GM18508 (cell line): ENCODE measurements around the gene CNNM3.
"Not testable (repeated sequence)": the region's sequence is repeated elsewhere in the genome, so short reads cannot be mapped to it uniquely, and the experiment has no call there.

Experiments
- ATAC-seq: cut with Tn5 transposase; IDR thresholded peaks from one replicate; pipeline ENCODE4 v1.9.1; 2021; ENCODE audit warnings: moderate number of reproducible peaks; ENCODE audit not compliant: insufficient read depth, unreplicated experiment

CNNM3 gene

GRCh38 chr2:96860065-96861029 lies 44.3 kb downstream of the CNNM3 start:
- ATAC-seq = no peak

DNA sequence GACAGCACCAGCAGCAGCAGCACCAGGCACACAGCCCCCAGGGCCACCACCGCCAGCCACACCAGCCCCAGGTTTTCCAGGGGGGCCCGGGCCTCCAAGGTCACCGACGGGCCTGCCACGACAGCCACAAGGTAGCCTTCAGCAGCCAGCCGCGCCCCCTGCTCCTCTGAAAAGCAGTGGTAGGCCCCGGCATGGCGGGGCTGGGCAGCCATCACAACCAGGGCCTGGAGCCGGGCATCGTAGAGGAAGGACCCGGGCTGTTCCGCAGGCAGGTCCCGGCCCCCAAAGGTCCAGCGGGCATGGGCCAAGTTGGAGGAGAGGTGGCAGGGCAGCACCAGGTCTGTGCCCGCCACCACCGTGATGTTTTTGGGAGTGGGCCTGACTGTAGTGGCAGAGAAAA lies 45.0 kb downstream of the CNNM3 start:
- ATAC-seq = no peak

GRCh38 chr2:96863056-96863455 lies 47.0 kb downstream of the CNNM3 start:
- not testable (repeated sequence) for ATAC-seq

- no peak for ATAC-seq
These were observed 47.7 kb downstream of the CNNM3 start for GRCh38 chr2:96863575-96864342.

DNA sequence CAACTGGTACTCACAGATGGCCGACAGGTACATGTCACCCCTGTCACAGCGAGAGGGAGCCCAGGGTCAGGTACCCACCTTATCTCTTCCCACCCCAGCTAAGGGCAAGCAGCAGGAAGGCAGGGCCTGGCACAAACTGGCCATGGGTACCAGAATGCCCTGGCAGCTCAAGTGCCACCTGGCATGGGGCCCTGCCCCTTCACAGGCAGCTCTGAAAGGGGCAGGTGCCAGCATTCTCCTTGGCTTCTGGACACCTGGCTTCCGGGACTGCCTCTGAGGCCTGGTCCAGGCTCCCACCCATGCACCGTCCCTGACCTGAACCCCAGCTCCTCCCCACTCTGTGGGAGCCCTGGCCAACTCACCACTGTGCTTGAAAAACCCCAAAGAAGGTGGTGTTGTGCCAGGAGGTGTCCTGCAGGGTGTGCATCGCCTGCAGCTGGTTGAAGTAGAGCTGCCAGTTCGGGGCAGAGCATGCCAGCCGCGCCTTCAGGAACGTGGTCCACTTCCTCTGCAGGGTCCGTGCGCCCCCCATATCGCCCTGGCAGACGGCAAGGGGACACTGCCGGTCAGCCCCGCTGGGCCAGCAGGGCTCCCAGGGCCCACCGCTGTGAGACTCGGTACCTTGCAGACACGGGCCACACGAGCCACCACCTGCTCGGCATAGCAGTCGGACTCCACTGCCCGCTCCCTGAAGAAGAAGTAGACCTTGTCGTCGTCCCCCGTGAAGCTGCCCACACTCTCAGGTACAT lies 48.4 kb downstream of the CNNM3 start:
- no peak for ATAC-seq

DNA sequence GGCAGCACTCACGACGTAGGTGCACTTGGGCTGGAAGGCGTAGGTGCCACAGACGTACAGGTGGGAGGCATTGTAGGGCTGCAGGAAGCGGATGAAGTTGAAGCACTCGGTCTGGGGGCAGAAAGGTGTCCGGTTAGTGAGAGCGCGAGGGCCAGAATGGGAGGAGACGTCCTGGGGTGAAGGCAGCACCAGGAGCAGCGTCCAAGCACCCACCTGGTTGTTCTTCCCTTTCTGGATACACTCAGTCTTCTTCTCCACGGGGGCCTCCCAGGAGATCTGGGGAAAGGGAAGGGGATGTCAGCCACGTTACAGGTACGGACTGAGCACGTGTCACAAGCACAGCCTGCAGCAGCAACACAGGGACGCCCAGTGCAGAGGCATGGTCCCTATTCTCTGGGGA lies 49.6 kb downstream of the CNNM3 start:
- no peak for ATAC-seq

DNA sequence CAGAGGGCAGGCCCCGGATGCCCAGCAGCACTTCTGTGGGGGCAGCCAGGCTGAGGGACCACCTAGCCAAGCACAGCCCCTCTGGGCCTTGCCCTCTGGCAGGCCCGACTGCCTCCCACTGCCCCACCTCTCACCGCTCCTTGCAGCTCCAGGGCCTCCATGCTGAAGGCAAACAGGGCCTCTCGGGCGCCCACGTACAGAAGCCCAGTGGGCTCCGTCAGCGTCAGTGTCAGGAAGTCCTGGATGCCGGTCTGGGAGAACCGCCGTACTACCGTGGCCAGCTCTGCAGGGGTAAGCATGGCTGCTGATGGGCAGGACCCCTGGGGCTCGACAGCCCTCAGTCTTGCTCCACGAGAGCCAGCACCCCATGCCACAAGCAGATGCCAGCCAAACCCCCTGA lies 50.1 kb downstream of the CNNM3 start:
- no peak for ATAC-seq

GRCh38 chr2:96866586-96866985 lies 50.5 kb downstream of the CNNM3 start:
- ATAC-seq = no peak

- no peak for ATAC-seq
These were observed 51.1 kb downstream of the CNNM3 start for GRCh38 chr2:96866986-96867755.

DNA sequence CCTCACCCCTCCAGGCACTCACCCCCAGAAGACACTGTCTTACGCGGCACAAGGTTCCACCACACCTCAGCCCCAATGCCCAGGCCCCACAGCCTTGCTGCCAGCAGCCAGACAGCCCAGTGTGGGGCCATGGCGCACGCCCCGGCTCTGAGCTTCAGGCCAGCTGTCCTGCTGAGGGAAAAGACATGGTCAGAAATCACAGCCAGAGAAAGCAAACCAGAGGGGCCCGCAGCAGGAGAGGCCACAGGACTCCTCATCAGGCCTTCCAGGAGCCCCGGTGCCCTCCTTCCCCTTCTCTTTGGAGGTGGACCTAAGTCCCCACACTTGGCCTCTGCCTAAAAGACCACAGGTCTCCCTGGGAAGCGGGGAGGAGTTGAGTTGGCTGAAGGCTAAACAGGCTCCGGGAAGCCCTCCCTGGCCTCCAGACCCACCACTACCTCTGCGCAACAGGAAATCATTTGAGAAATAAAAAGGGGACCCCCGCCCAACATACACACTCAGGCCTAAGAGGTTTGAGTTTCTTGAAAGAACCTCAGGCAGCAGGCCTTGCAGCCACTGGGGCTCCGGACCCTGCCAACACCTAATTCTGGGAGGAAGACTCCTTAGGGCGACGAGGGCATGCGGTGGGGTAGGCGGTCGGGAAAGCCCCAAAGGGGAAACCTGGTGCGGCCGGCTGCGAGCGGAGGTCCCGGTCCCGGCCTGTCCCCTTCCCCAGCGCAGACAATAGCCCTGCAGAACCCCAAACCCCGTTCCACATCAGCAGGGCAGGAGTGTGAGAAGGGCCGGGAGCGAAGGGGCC lies 51.9 kb downstream of the CNNM3 start:
- no peak for ATAC-seq

DNA sequence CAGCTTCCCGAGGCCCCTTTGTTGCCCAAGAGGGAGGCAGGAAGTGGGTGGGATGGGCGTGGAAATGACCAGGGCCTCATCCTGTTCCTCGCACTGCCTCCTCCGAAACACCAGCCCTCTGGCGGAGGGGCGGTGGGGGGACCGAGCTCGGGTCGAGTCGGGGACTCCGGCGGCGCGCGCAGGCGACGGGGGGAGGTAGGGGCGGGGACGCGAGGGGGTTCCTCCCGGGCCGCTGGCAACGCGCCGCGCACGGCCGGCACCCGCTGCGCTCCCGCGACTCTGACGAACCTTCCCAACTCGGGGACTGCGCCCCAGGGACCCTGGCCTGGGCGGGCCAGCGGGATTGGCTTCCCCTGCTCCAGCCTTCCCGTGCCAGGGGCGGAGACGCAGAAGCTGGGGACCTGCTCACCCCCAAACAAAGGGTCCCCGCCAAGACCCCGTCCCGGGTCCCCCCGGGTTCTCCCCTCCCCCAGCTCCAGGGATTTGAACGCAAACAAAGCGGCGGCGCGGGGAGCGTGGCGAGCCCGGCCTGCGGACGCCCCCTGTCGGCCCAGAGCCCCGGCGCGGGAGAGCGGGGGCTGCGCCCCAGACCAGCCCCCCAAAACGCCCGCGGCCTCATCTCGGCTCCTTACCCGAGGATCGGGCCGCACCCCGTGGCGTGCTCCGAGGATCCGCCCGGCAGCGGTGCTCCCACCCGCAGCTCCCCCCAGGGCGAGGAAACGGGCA lies 52.6 kb downstream of the CNNM3 start:
- ATAC-seq = no peak

DNA sequence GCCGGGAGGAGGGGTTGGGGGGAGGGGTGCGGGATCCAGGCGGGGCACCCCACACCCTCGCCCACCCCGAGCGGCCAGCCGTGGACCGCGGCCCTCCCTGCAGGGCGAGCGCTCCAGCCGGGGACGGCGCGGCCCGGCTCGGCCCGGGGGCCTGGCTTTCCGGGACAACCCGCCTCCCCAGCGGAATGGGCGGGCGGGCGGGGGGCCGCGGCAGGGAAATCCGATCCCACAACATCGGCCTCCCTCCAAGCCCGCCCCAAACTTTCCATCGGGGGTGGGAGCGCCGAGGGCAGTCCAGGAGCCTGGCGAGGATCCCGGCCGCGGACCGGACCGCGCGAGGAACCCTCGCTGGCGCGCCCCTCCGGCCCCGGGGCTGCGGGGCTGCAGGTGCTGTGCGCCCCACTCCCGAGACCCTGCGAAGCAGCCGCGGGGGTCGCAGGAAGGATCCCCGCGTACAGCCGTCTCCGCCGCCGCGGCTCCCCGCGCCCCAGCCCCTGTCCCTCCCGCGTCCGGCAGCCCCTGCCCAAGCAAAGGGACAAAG lies 53.3 kb downstream of the CNNM3 start:
- ATAC-seq = no peak

- no peak for ATAC-seq
These were observed 54.0 kb downstream of the CNNM3 start, which contains the start of gene SEMA4C for GRCh38 chr2:96869822-96870625. SEMA4C (minus strand) TSS chr2:96870080; CDS start chr2:96867886, 2,194 bp downstream.

DNA sequence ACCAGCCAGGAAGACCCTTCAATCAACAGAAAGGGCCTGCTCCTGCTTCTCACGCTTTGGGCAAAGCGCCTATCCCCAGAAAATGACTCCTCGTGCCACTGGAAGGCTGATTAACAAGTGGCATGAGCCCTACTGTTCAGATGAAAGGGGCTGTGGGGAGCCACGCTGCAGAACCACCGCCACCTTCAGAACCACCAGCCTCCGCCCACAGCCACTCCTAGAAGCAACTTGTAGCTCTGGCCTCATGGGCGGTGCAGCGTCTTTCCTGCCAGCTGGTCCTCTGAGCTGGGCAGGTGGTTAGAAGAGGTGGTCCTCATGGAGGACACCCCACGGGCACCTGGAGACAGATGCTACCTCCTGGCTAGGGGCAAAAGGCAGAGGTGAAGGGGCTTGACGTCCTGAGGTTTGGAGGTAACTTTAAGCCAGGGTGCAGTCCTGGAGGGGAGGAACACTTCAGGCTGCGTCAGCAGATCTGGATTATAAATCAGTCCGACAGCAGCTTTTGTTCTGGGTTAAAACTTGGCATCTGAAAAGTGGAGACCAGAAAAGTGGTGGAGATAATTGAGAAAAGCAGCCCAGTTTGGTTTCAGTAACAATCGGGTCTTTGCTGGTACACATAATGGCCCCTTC lies 54.7 kb downstream of the CNNM3 start:
- no peak for ATAC-seq

GRCh38 chr2:96872591-96873349 lies 56.7 kb downstream of the CNNM3 start:
- no peak for ATAC-seq

DNA sequence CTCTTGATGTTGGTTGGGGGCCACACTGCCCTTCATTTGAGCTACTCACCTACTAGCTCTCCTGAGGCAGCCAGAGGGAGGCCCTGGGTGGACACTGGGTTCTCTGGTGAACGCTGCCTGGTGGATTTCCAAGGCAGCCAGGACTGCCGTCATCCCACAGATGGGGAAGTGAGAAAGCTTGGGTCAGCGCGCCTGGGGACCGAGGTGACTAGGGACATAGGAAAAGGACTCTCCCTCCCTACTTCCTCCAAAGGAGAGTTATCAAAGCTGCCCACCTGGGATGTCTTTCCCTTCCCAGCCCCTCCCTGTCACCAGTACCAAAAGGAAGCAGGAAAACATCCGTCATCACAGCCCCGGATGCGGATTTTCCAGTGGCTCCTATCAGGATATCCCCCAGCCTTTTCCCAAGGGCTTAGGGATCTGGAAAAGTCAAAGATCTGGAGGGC lies 57.6 kb downstream of the CNNM3 start:
- no peak for ATAC-seq
